Cardiac fibroblast (primary cell): Measurements from ENCODE around the gene GALM.
A peak's percentile ranks its signal among the peaks of the same experiment; 100 is the strongest.
"Not testable (repeated sequence)": the region's sequence is repeated elsewhere in the genome, so short reads cannot be mapped to it uniquely, and the experiment has no call there.

Experiments
- DNase-seq, 2 donors: peaks; one replicate each; pipeline versions ENCODE4 v3.0.0 to v3.0.0-alpha.2; 2010; ENCODE audit warnings: low read depth in 2 of 2
- H3K4me3 ChIP-seq, 2 donors: replicated peaks in 1 of 2; 1 replicate in 1 of 2; 2 replicates in 1 of 2; pipeline ENCODE4 v1.5.1; 2011; ENCODE audit warnings: low read depth in 2 of 2, low read length in 2 of 2, mild to moderate bottlenecking in 2 of 2, moderate library complexity in 1 of 2
- TF ChIP-seq, protein P1 (sequence below): IDR thresholded peaks from one replicate; pipeline ENCODE4 v1.5.1; 2011; ENCODE audit warnings: low read depth, mild to moderate bottlenecking, low read length, inconsistent platforms

The GALM gene

DNA sequence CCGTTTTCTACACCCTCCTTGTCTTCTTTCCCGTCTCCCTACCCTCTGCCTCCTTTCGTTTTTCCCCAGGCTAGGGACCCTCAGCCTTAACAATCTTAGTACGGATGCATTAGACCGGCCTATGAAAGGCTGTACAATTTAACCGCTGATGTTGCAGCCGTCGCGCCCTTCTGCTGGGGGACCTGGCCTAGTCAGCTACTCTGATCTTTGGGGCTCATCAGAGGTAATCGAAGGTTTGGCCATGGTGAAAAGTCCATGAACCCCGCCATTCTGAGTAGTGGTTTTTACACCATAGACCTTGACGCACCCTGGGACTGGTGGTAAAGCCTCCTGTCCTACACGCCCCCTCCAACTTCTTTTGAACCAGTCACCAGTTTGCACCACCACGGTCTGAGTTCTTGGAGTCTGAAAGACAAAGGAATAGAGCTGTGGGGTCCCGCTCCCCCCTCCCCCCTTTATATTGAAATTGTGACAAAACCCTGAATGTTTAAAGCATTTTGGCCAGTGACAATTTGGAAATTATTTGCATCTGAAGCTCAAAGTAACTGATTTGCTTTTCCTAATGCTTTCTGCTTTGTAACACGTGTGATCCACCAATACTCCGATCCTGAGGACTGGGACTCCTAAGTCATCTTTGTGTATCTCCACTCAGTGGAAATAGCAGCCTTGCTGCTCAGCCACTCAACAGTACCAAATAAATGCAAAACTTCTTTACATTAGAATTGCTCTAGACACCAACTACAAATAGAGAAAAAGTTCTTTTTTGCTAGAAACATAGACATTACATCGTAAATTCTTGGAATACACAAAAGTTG lies 85.9 kb downstream of the GALM start:
- no peak for DNase-seq

DNA sequence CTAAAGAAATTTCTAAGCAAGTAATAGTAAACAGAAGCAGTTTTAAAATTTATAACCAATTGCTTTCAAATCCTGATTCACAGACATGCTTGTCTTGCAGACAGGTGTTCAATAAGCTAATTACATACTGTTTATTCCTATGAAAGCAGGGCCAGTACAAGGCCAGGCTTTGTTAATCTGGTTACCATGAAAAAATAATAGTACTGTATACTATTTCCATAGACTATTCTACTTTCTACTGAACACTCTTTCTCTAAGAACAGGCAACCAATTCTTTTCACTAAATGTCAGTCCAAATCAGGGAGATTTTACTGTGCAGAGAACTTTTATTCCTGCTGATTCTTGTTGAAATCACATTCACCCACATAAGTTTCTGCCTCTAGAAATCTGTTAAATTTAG lies 88.1 kb downstream of the GALM start:
- TF ChIP-seq, protein P1, sequence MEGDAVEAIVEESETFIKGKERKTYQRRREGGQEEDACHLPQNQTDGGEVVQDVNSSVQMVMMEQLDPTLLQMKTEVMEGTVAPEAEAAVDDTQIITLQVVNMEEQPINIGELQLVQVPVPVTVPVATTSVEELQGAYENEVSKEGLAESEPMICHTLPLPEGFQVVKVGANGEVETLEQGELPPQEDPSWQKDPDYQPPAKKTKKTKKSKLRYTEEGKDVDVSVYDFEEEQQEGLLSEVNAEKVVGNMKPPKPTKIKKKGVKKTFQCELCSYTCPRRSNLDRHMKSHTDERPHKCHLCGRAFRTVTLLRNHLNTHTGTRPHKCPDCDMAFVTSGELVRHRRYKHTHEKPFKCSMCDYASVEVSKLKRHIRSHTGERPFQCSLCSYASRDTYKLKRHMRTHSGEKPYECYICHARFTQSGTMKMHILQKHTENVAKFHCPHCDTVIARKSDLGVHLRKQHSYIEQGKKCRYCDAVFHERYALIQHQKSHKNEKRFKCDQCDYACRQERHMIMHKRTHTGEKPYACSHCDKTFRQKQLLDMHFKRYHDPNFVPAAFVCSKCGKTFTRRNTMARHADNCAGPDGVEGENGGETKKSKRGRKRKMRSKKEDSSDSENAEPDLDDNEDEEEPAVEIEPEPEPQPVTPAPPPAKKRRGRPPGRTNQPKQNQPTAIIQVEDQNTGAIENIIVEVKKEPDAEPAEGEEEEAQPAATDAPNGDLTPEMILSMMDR: no peak
- no peak for DNase-seq
- no peak overlapping the region for H3K4me3 ChIP-seq

More for the DNA sequence above, 85.9 kb downstream of the GALM start:
- TF ChIP-seq, protein P1: no peak
- peak overlapping the region; percentile 42 to 57 for H3K4me3 ChIP-seq

DNA sequence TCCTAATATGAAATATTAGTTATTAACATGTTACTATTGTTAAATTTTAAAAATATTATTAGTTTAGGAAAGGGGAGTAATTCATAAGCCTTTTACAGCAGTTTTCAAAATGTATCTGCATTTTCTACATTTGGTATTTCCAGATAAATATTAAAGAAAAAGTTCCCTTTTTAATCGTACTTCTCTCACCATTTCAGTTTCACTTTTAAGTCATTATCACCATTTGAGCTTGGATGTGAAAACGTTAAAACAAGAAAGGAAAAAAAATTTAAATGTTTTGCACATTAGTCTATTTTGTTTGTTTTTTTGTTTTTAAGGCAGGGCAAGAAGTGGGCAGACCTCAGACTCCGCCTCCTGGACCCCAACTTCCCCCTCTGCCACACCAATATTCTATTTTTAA lies 88.6 kb downstream of the GALM start:
- no peak overlapping the region for H3K4me3 ChIP-seq
- TF ChIP-seq, protein P1: no peak
- DNase-seq: no peak

DNA sequence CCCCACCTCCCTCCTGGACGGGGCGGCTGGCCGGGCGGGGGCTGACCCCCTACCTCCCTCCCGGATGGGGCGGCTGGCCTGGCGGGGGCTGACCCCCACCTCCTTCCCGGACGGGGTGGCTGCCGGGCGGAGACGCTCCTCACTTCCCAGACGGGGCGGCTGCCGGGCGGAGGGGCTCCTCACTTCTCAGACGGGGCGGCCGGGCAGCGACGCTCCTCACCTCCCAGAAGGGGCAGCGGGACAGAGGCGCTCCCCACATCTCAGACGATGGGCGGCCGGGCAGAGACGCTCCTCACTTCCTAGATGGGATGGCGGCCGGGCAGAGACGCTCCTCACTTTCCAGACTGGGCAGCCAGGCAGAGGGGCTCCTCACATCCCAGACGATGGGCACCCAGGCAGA lies 90.0 kb downstream of the GALM start:
- not testable (repeated sequence) for DNase-seq, H3K4me3 ChIP-seq

DNA sequence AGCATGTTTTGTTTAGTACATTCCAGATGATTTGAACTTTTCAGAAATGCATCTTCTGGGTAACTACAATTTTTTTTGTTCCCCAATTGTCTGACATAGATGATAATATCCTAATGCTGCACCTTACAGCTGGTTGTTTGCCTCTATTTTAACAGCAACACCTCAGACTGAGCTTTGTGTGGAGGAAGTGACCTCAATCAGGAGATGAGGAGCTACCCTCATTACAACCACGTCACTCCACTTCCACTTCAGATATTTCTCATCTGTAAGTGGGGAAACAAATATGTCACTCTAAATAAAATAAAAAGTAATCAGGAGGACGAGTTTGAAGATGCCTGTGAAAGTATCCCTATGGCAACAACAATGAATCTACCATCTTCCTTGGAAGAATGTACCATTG lies 97.3 kb downstream of the GALM start:
- TF ChIP-seq, protein P1: no peak
- H3K4me3 ChIP-seq: no peak overlapping the region
- DNase-seq: no peak

DNA sequence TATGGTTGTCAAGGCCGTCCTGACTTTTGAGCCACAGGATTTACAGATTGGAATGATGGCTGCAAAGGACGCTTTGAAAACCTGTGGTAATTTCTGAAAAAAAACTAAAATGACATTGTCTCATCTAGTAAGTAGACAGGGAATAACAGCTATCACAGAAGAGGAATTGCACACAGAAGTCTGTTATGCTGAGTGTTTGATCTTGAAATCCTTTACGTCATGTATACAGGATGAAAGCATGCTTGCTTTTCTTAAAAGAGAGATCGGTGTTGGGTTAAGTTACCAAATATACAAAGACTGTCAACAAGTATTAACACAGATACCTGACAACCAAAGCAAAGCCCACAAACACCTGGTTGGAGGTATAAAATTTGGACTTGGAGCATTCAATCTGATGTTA lies 97.8 kb downstream of the GALM start:
- no peak for DNase-seq
- H3K4me3 ChIP-seq: no peak overlapping the region
- TF ChIP-seq, protein P1: no peak

DNA sequence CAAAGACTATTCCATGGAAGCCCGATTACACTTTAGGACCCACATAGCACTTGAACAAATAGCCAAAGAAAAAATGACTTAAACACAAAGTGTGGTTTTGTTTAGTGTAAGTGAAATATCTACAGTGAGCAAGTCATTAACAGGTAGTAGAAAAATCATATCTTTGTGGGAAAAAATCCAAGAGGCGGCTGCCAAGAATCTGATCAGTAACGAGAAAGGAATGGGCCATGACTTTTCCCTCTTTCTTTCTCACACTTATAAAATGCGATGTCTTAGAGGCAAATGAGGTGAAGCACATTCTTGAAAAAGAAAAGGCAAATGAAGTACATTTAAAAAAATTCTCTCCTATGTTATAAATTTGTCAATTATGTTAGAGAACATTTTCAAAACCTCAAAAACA lies 99.2 kb downstream of the GALM start:
- no peak overlapping the region for H3K4me3 ChIP-seq
- DNase-seq: peak; percentile 60 to 69
- TF ChIP-seq, protein P1: no peak
